Measurements from ENCODE around the gene PARVB.
"Not testable (repeated sequence)": the region's sequence is repeated elsewhere in the genome, so short reads cannot be mapped to it uniquely, and the experiment has no call there.

Gene PARVB

DNA sequence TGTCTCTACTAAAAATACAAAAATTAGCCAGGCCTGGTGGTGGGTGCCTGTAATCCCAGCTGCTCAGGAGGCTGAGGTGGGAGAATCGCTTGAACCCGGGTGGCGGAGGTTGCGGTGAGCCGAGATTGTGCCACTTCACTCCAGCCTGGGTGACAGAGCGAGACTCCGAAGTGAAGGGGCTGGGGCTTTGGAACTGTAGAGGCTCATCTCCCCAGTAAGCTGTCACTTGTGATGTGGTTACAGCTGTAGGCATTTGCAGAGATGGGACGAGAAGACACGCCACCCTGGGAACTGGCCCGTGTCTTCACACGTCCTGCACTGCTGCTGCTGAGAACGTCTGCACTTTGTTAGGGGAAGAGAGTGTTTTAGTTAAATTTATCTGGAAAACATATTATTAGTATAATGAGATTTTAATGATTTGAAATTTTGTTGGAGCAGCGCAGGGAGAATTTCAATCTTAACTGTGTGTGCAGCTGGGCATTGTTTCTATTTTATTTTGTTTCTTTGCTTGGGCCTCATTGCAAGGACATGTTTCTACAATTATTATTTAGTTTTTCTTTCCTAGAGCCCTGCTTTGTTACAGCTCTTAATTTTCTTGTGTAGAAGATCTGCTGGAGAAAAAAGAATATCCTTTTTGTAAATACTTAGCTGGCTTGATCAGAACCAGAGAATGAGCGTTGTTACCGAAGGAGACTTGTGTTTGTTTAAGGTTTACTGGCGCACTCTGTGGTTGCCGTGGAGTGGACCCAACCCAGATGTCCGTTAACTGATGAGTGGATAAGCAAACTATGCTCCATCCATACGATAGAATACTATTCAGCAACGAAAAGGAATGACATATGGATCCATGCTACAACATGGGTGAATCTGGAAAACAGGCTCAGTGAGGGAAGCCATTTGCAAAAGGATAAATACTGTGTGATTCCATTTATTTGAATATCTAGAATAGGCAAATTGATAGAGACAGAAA is 18.4 kb downstream of the PARVB start:
- H3K27ac Mint-ChIP-seq = no peak overlapping the region
- H3K4me3 Mint-ChIP-seq = no peak overlapping the region
- no peaks in the 10 kb centered on the region for H3K27me3 Mint-ChIP-seq
- peaks cover 69% of the 10 kb centered on the region for H3K36me3 Mint-ChIP-seq (ENCODE audit: low read depth)
- H3K4me1 Mint-ChIP-seq (ENCODE audit: low read depth) = peaks cover 38% of the 10 kb centered on the region
- intact Hi-C loops (cut with micrococcal nuclease) = no loop called here
- H3K9me3 Mint-ChIP-seq = no peaks in the 10 kb centered on the region

DNA sequence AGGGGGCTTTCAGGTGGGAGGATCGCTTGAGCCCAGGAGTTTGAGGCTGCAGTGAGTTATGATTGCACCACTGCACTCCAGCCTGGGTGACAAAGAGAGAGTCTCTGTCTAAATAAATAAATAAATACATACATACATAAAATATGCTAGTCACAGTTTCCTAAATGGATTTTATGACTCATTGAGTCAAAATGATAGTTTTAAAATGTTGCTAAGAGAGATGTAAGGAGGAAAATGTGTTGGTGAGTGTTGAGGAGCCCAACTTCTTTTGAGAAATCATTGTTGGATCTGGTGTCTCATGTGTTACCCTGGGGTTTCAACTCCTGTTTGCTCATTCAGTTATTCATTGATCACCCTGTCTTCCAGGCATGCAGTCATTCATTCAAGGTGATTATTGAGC is 21.0 kb downstream of the PARVB start:
- intact Hi-C loops (cut with micrococcal nuclease) = no loop called here
- H3K36me3 Mint-ChIP-seq (ENCODE audit: low read depth) = peaks cover 64% of the 10 kb centered on the region
- H3K4me1 Mint-ChIP-seq (ENCODE audit: low read depth) = peaks cover 33% of the 10 kb centered on the region
- no peak overlapping the region for H3K27ac Mint-ChIP-seq
- no peak overlapping the region for H3K4me3 Mint-ChIP-seq
- H3K9me3 Mint-ChIP-seq = no peaks in the 10 kb centered on the region
- H3K27me3 Mint-ChIP-seq = no peaks in the 10 kb centered on the region

DNA sequence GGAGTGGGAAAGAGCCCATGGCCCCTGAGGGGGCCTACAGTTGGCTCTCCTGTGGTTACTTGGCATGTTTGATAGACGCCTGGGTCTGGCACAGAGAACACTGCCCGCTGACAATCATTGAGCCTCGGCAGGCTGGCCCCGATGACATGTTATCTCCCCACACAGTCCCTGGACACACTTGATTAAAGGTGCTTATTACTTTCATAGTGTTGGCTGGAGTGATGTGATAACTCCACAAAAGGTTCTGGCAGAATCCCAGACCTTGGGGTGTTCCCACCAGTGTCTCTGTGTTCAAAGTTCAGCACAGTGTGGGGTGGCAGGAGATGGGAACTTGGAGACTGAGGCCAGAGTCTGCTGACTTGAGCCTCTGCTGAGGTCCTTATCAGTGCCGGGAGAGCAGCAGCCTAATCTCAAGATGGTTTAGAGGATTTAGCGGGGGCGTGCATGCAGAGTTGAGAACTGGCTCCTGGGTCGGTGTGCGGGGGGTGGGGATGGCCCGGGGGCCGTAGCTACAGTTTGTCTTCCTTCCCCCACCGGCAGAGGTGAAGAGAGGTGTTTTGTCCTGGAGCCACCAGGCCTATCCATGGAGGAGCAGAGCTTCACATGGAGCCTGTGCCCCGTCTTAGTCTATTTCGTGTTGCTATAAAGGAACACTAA is 22.5 kb downstream of the PARVB start:
- no peaks in the 10 kb centered on the region for H3K9me3 Mint-ChIP-seq
- H3K27me3 Mint-ChIP-seq = no peaks in the 10 kb centered on the region
- intact Hi-C loops (cut with micrococcal nuclease) = no loop called here
- no peak overlapping the region for H3K27ac Mint-ChIP-seq
- peaks cover 39% of the 10 kb centered on the region for H3K4me1 Mint-ChIP-seq (ENCODE audit: low read depth)
- peaks cover 68% of the 10 kb centered on the region for H3K36me3 Mint-ChIP-seq (ENCODE audit: low read depth)
- no peak overlapping the region for H3K4me3 Mint-ChIP-seq

DNA sequence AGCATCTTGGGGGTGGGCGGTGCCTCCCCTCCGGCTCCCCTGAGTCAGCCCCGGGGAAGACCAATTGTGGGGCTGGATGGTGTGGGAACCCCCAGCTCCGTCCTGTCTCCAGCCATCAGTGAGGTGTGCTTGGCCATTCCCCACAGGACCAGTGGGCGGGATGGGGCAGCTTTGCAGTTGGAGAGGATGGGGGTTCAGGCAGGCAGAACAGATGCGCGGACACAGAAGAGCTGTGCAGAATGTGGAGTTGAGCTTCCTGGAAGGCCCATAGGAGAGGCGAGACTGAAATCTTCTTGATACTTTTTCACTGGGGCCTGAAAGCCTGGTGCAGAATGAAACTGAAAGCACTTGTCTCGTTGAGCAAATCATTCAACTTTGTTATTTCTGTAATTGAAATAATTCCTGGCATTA is 23.8 kb downstream of the PARVB start:
- Mint-ChIP-seq H3K9me3 (no peaks in the 10 kb centered on the region), H3K27me3 (no peaks in the 10 kb centered on the region), H3K4me1 (ENCODE audit: low read depth) (peaks cover 39% of the 10 kb centered on the region), H3K4me3 (peak overlapping the region; percentile 41), H3K36me3 (ENCODE audit: low read depth) (peaks cover 73% of the 10 kb centered on the region), H3K27ac (peak overlapping the region; percentile 62)
- intact Hi-C loops (cut with micrococcal nuclease) = no loop called here

DNA sequence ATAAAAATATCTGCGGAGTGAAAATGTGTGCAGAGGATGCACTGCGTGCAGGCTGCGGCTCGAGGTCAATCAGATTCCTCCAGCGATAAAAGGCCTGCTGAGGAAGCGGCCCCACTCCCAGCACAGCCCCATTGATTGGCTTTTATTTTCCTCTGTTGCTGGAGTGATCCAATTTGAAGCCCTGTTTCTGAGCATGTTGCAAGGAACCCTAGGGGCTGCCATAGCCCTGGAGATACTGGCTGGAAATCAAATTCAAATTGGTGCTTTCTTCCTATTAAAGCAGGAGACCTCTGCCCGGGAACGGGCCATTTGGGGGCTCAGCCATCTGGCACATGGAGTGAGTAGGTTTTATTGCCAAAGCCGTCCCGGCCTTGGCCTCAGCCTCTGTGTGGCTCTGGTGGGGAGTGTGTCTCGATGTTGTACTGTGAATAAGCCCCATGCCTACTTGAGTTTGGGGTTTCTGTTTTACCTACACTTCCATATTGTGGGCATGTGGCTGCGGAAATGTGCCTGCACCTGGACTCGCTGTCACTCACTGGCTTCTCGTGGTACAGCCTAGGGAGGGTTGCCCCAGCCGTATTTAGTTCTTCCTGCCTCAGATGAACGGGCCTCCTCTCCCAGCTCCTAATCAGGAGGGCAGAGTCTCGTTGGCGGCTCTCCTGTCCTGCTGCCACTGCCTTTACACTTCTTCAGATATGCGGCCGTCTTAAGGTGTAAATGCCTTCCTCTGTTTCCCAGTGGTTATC is 25.6 kb downstream of the PARVB start:
- H3K4me3 Mint-ChIP-seq = no peak overlapping the region
- peak overlapping the region; percentile 31 for H3K27ac Mint-ChIP-seq
- no peaks in the 10 kb centered on the region for H3K9me3 Mint-ChIP-seq
- H3K27me3 Mint-ChIP-seq = no peaks in the 10 kb centered on the region
- intact Hi-C loops (cut with micrococcal nuclease) = no loop called here
- H3K4me1 Mint-ChIP-seq (ENCODE audit: low read depth) = peaks cover 52% of the 10 kb centered on the region
- H3K36me3 Mint-ChIP-seq (ENCODE audit: low read depth) = peaks cover 58% of the 10 kb centered on the region

DNA sequence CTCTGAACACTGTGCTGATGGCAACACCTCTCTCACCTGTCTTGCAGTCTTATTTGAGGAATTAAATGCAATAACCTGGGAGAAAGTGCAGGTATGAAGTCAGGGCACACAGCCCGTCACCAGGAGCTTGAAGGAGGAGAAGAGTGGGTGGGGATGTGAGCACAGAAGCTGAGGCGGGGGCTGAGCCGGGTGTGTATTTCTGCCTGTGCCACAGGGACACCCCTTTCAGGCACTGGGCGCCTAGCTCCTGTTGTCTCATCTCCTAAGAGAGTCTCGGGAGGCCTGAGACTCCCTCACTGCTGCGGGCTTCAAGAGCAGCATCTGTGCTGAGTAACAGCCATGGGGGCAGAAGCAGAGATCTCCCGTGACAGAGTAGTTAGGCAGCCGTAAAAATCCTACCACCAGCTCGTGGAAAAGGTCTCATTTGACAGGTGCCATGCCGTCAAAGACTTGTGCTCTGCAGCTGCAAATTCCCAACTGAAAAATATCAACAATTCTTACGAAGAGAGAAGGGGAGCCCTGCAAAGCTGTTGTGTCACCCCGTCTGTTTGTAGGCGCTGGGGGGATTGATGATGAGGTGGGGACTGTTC is 26.8 kb downstream of the PARVB start:
- intact Hi-C loops (cut with micrococcal nuclease) = no loop called here
- Mint-ChIP-seq H3K27me3 (no peaks in the 10 kb centered on the region), H3K9me3 (no peaks in the 10 kb centered on the region), H3K4me3 (no peak overlapping the region), H3K4me1 (ENCODE audit: low read depth) (peaks cover 42% of the 10 kb centered on the region), H3K27ac (peak overlapping the region; percentile 31), H3K36me3 (ENCODE audit: low read depth) (peaks cover 48% of the 10 kb centered on the region)

DNA sequence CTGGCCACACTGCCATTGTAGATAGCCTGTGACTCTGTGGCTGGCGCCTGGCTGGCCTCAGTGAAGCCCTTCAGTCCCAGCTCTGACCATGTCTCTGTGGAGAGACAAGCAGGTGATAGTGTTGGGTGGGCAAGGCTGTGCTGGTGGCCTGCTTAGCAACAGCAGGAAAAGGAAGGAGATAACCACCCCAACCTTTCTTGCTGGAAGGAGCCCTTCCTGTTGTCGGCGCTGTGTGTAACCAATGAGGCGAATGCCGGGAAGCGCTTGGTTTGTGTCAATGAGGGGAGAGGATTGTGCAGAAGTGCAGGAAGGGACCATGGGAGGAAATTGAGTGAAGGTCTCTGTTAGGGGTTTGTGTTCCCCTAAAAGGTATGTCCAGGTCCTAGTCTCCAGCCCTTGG is 27.3 kb downstream of the PARVB start:
- no peak overlapping the region for H3K27ac Mint-ChIP-seq
- intact Hi-C loops (cut with micrococcal nuclease) = no loop called here
- no peaks in the 10 kb centered on the region for H3K9me3 Mint-ChIP-seq
- peaks cover 38% of the 10 kb centered on the region for H3K4me1 Mint-ChIP-seq (ENCODE audit: low read depth)
- H3K4me3 Mint-ChIP-seq = no peak overlapping the region
- peaks cover 48% of the 10 kb centered on the region for H3K36me3 Mint-ChIP-seq (ENCODE audit: low read depth)
- no peaks in the 10 kb centered on the region for H3K27me3 Mint-ChIP-seq

- no peaks in the 10 kb centered on the region for H3K9me3 Mint-ChIP-seq
- H3K27me3 Mint-ChIP-seq = no peaks in the 10 kb centered on the region
- peaks cover 44% of the 10 kb centered on the region for H3K36me3 Mint-ChIP-seq (ENCODE audit: low read depth)
- intact Hi-C loops (cut with micrococcal nuclease) = no loop called here
- H3K4me1 Mint-ChIP-seq (ENCODE audit: low read depth) = peaks cover 32% of the 10 kb centered on the region
- H3K27ac Mint-ChIP-seq = no peak overlapping the region
- H3K4me3 Mint-ChIP-seq = no peak overlapping the region
These were observed 27.9 kb downstream of the PARVB start for GRCh38 chr22:44051961-44052360.

- no peak overlapping the region for H3K27ac Mint-ChIP-seq
- H3K27me3 Mint-ChIP-seq = no peaks in the 10 kb centered on the region
- intact Hi-C loops (cut with micrococcal nuclease) = no loop called here
- peaks cover 30% of the 10 kb centered on the region for H3K4me1 Mint-ChIP-seq (ENCODE audit: low read depth)
- peaks cover 12% of the 10 kb centered on the region for H3K9me3 Mint-ChIP-seq
- peaks cover 51% of the 10 kb centered on the region for H3K36me3 Mint-ChIP-seq (ENCODE audit: low read depth)
- no peak overlapping the region for H3K4me3 Mint-ChIP-seq
These were observed 31.7 kb downstream of the PARVB start for GRCh38 chr22:44055805-44056204.

DNA sequence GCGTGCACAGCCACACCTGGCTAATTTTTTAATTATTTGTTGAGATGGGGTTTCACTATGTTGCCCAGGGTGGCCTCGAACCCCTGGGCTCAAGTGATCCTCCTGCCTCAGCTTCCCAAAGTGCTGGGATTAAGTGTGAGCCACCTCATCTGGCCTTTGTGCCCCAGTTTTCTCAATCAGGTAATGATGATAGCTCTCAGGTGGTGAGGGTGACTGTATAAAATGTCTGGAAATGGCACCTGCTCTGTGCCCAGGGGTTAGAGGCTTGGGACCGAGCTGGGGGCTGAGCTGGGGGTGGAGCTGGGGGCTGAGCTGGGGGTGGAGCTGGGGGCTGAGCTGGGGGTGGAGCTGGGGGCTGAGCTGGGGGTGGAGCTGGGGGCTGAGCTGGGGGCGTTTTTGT is 32.5 kb downstream of the PARVB start:
- H3K27ac Mint-ChIP-seq; intact Hi-C loops (cut with micrococcal nuclease); H3K4me3 Mint-ChIP-seq; H3K27me3 Mint-ChIP-seq: not testable (repeated sequence)
- Mint-ChIP-seq H3K36me3 (ENCODE audit: low read depth) (peaks cover 43% of the 10 kb centered on the region), H3K4me1 (ENCODE audit: low read depth) (peaks cover 28% of the 10 kb centered on the region), H3K9me3 (peaks cover 13% of the 10 kb centered on the region)

DNA sequence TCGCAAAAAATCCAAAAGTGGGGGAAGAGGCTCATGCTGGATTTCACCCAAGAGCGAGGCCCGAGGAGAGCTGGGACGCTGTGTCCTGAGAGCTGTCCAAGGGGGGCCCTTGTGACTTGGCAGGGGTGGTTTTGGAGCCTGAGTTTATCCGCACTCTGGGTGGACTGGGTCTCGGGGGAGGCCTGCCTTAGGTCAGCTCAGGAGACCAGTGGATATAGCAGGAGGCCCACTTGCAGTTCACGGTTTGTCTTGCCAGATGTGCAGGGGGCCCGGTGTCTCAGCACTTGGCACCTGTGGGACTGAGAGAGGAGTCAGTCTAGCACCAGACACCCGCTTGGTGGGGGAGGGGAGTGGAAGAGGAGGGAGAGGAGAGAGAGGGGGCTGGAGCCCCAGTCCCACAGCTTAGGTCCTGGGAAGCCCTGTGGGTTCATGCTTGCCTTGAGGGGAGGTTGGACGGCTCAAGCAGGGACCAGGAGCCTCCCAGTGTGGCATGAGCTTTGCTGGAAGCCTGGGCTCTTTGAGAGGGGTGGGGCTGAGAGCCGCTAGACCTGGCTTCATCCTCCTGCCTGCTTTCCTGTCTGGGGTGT is 33.4 kb downstream of the PARVB start:
- Mint-ChIP-seq H3K27ac (peak overlapping the region; percentile 30), H3K9me3 (peaks cover 13% of the 10 kb centered on the region), H3K36me3 (ENCODE audit: low read depth) (peaks cover 41% of the 10 kb centered on the region), H3K27me3 (no peaks in the 10 kb centered on the region), H3K4me3 (no peak overlapping the region), H3K4me1 (ENCODE audit: low read depth) (peaks cover 28% of the 10 kb centered on the region)
- intact Hi-C loops (cut with micrococcal nuclease) = no loop called here

- H3K4me3 Mint-ChIP-seq = no peak overlapping the region
- H3K9me3 Mint-ChIP-seq = peaks cover 13% of the 10 kb centered on the region
- H3K4me1 Mint-ChIP-seq (ENCODE audit: low read depth) = peaks cover 26% of the 10 kb centered on the region
These were observed 39.6 kb downstream of the PARVB start for GRCh38 chr22:44063462-44064371.

More at GRCh38 chr22:44063462-44064371, 39.6 kb downstream of the PARVB start:
- intact Hi-C loops (cut with micrococcal nuclease) = no loop called here
- Mint-ChIP-seq H3K27me3 (no peaks in the 10 kb centered on the region), H3K36me3 (ENCODE audit: low read depth) (peaks cover 44% of the 10 kb centered on the region), H3K27ac (no peak overlapping the region)

Data from dendritic cell treated with granulocyte-macrophage colony-stimulating factor and Interleukin-4, amounts not matched to agents 40 ng/mL and 50 ng/mL, for 4 days (primary cell).